A549 (cell line): ENCODE data around the gene GCK. TPM values are rescaled to one million over a fixed set of nuclear protein-coding genes. Genes with fewer than 3 reads are reported as not detected.

Experiments
- ATAC-seq, 2 experiments: fragments of 200-7000 bp in 1 of 2; fragments of >200 bp in 1 of 2; cut with Nextera tagmentation in 1 of 2; cut with Tn5 transposase in 1 of 2; 3 replicates each; pipeline versions ENCODE4 v1.8.0 to v1.9.1; 2018 to 2020; ENCODE audit warnings: mild to moderate bottlenecking in 1 of 2, moderate library complexity in 1 of 2
- CTCF ChIA-PET: fragments of 300-600 bp; sonication (Branson Sonifier 250); formaldehyde crosslinking; extraction: SDS; loops from one replicate; lab custom pipeline; 2021; ENCODE audit warnings: antibody characterized with exemption, inconsistent platforms; lab: Yijun Ruan, JAX
- POLR2A ChIA-PET: fragments of 350-600 bp; formaldehyde crosslinking; extraction: SDS; loops from one replicate; lab custom pipeline; 2021; ENCODE audit warnings: antibody characterized with exemption, inconsistent platforms; lab: Yijun Ruan, JAX
- DNase-seq, 2 experiments: peaks; one replicate each; pipeline versions ENCODE4 v3.0.0 to v3.0.0-alpha.2; 2011 to 2016; ENCODE audit warnings: low read depth in 1 of 2, low spot score in 1 of 2
- FAIRE-seq: peaks from 2 replicates; lab custom pipeline; 2011; peaks lifted over from hg19 to GRCh38; lab: Jason Lieb, UNC
- H3K27ac ChIP-seq, 2 experiments: fragments of >200 bp; sonication (Bioruptor Twin); formaldehyde crosslinking; 3 replicates each; pipeline ENCODE4 v1.5.1; 2016 to 2017
- H3K4me1 ChIP-seq: fragments of >200 bp; sonication (Bioruptor Twin); formaldehyde crosslinking; 3 replicates; pipeline ENCODE4 v1.6.1; 2016
- H3K4me2 ChIP-seq: fragments of >200 bp; sonication (Bioruptor Twin); formaldehyde crosslinking; 3 replicates; pipeline ENCODE4 v1.6.1; 2016
- H3K4me3 ChIP-seq: fragments of >200 bp; sonication (Bioruptor Twin); formaldehyde crosslinking; 3 replicates; pipeline ENCODE4 v1.5.1; 2016
- H3K9me3 ChIP-seq: fragments of >200 bp; sonication (Bioruptor Twin); formaldehyde crosslinking; 3 replicates; pipeline ENCODE4 v1.6.1; 2016
- CBX2 ChIP-seq: fragments of 200-600 bp; sonication (generic); IDR thresholded peaks from 2 replicates; pipeline ENCODE4 v1.6.1; 2016; ENCODE audit warnings: low read depth, mild to moderate bottlenecking, borderline replicate concordance
- EHF ChIP-seq: fragments of 250-450 bp; sonication (Bioruptor Pico); IDR thresholded peaks from 2 replicates; pipeline ENCODE4 v1.5.0; 2020; ENCODE audit warnings: mild to moderate bottlenecking
- EP300 ChIP-seq, 2 experiments: fragments of >200 bp; sonication (Bioruptor Twin); formaldehyde crosslinking; IDR thresholded peaks; 2 replicates in 1 of 2; 3 replicates in 1 of 2; pipeline ENCODE4 v1.6.1; 2016 to 2017
- GATA3 ChIP-seq: IDR thresholded peaks from 2 replicates; pipeline ENCODE4 v1.6.1; 2012; ENCODE audit warnings: borderline replicate concordance
- HOXB5 ChIP-seq: fragments of 250-450 bp; sonication (Bioruptor Pico); IDR thresholded peaks from 2 replicates; pipeline ENCODE4 v1.5.0; 2020; ENCODE audit warnings: mild to moderate bottlenecking, moderate library complexity
- JUN ChIP-seq, 2 experiments: fragments of >200 bp; sonication (Bioruptor Twin); formaldehyde crosslinking; IDR thresholded peaks; 2 replicates in 1 of 2; 3 replicates in 1 of 2; pipeline ENCODE4 v1.6.1; 2016 to 2017
- NFE2L2 ChIP-seq: fragments of 150-350 bp; conservative IDR thresholded peaks from 2 replicates; pipeline ENCODE4 v1.6.1; 2014; ENCODE audit warnings: low read length
- POLR2AphosphoS2 ChIP-seq: conservative IDR thresholded peaks from 2 replicates; pipeline ENCODE4 v1.6.1; 2012; ENCODE audit warnings: low read length, improper control_type of control experiment, inconsistent platforms
- SREBF2 ChIP-seq: fragments of 450-650 bp; IDR thresholded peaks from 2 replicates; pipeline ENCODE4 v1.6.1; 2014; ENCODE audit warnings: mild to moderate bottlenecking, moderate library complexity
- TFCP2L1 ChIP-seq: fragments of 250-450 bp; sonication (Bioruptor Pico); IDR thresholded peaks from 2 replicates; pipeline ENCODE4 v1.5.0; 2021; ENCODE audit warnings: mild to moderate bottlenecking
- ZNF302 ChIP-seq: fragments of 250-450 bp; sonication (Bioruptor Pico); IDR thresholded peaks from 2 replicates; pipeline ENCODE4 v1.9.0; 2021; ENCODE audit warnings: inconsistent platforms, mild to moderate bottlenecking, moderate library complexity
- ZSCAN20 ChIP-seq: fragments of 250-450 bp; sonication (Bioruptor Pico); IDR thresholded peaks from 2 replicates; pipeline ENCODE4 v1.8.0; 2022; ENCODE audit warnings: mild to moderate bottlenecking, moderate library complexity
- WGBS: methylation state at CpG from one replicate; pipeline ENCODE4 v1.1.6; 2017; ENCODE audit errors: missing lambda C conversion rate; 5-methylcytosine and 5-hydroxymethylcytosine counted together
- polyA plus RNA-seq, 4 experiments: library from polyadenylated mRNA; depleted of rRNA in 3 of 4; stranded (reverse); fragments of >200 nt; fragmentation: RNase III in 1 of 4; extraction: RNeasy Plus Mini Kit Qiagen cat#74134 plus additional on column Dnase treatment in 1 of 4; gene quantifications; 2 replicates in 3 of 4; 3 replicates in 1 of 4; pipeline ENCODE4 v1.2.3, GENCODE V29; 2011 to 2017
- TF ChIP-seq, protein P1 (sequence below): fragments of 200-600 bp; sonication (generic); IDR thresholded peaks from 2 replicates; pipeline ENCODE4 v1.6.1; 2016; ENCODE audit warnings: antibody characterized with exemption, mild to moderate bottlenecking, moderate library complexity
- TF ChIP-seq, protein P2 (sequence below): fragments of 250-450 bp; sonication (Bioruptor Pico); IDR thresholded peaks from 2 replicates; pipeline ENCODE4 v1.5.0; 2020; ENCODE audit warnings: low read depth, mild to moderate bottlenecking, moderate library complexity
- TF ChIP-seq, protein P3 (sequence below): fragments of 150-350 bp; IDR thresholded peaks from 2 replicates; pipeline ENCODE4 v1.6.1; 2014; ENCODE audit warnings: low read depth, mild to moderate bottlenecking, low read length
- TF ChIP-seq, protein P4 (sequence below): IDR thresholded peaks from 2 replicates; pipeline ENCODE4 v1.6.1; 2012; ENCODE audit warnings: low read depth, borderline replicate concordance
- TF ChIP-seq, protein P5 (sequence below): fragments of 450-650 bp; IDR thresholded peaks from 2 replicates; pipeline ENCODE4 v1.6.1; 2014; ENCODE audit warnings: antibody characterized with exemption

Gene GCK
- polyA plus RNA-seq, 2 of the 4 experiments (the other 2 are of a cell fraction): 0.12 TPM; not detected in 1

DNA sequence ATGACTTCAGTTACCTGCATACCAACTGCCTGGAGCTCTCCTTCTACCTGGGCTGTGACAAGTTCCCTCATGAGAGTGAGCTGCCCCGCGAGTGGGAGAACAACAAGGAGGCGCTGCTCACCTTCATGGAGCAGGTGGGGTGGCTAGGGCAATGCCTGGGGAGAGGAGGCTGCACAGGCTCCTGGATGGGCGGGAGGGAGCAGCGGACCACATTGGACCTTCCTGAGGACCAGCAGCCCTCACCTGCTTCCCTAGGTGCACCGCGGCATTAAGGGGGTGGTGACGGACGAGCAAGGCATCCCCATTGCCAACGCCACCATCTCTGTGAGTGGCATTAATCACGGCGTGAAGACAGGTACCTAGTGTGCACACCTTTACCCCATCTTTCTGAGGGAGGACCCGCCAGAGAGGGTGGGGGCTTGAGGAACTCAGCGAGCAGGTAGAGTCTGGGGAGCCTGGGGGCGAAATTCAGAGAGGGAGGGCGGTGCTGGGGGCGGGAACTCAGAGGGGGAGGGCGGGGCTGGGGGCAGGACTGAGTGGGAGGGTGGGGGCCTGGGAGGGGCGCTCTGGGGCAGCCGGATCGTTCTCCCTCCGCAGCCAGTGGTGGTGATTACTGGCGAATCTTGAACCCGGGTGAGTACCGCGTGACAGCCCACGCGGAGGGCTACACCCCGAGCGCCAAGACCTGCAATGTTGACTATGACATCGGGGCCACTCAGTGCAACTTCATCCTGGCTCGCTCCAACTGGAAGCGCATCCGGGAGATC, 76.1 kb downstream of the GCK start:
- POLR2A ChIA-PET: no interaction called here
- ATAC-seq: peak in 1 of 2 experiments; percentile 4; a peak in 2 of 6 replicates
- FAIRE-seq: no peak
- H3K4me3 ChIP-seq: no peak overlapping the region
- no peak overlapping the region for H3K27ac ChIP-seq
- WGBS: 81% methylated on average over 28 of the region's 34 CpGs
- H3K4me2 ChIP-seq: peak overlapping the region; percentile 44
- DNase-seq: no peak
- TF ChIP-seq, protein P1, sequence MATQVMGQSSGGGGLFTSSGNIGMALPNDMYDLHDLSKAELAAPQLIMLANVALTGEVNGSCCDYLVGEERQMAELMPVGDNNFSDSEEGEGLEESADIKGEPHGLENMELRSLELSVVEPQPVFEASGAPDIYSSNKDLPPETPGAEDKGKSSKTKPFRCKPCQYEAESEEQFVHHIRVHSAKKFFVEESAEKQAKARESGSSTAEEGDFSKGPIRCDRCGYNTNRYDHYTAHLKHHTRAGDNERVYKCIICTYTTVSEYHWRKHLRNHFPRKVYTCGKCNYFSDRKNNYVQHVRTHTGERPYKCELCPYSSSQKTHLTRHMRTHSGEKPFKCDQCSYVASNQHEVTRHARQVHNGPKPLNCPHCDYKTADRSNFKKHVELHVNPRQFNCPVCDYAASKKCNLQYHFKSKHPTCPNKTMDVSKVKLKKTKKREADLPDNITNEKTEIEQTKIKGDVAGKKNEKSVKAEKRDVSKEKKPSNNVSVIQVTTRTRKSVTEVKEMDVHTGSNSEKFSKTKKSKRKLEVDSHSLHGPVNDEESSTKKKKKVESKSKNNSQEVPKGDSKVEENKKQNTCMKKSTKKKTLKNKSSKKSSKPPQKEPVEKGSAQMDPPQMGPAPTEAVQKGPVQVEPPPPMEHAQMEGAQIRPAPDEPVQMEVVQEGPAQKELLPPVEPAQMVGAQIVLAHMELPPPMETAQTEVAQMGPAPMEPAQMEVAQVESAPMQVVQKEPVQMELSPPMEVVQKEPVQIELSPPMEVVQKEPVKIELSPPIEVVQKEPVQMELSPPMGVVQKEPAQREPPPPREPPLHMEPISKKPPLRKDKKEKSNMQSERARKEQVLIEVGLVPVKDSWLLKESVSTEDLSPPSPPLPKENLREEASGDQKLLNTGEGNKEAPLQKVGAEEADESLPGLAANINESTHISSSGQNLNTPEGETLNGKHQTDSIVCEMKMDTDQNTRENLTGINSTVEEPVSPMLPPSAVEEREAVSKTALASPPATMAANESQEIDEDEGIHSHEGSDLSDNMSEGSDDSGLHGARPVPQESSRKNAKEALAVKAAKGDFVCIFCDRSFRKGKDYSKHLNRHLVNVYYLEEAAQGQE: no peak
- TF ChIP-seq, protein P2, sequence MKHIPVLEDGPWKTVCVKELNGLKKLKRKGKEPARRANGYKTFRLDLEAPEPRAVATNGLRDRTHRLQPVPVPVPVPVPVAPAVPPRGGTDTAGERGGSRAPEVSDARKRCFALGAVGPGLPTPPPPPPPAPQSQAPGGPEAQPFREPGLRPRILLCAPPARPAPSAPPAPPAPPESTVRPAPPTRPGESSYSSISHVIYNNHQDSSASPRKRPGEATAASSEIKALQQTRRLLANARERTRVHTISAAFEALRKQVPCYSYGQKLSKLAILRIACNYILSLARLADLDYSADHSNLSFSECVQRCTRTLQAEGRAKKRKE (CRISPR knock-in tag): no peak
- TF ChIP-seq EHF (no peak), JUN (IDR thresholded peaks at IDR 0.05) (no peak), CBX2 (no peak), ZNF302 (CRISPR knock-in tag) (no peak), EP300 (IDR thresholded peaks at IDR 0.05) (no peak), ZSCAN20 (no peak), HOXB5 (CRISPR knock-in tag) (no peak), GATA3 (no peak), POLR2AphosphoS2 (no peak), SREBF2 (no peak), NFE2L2 (no peak), TFCP2L1 (CRISPR knock-in tag) (no peak)
- TF ChIP-seq, protein P3, sequence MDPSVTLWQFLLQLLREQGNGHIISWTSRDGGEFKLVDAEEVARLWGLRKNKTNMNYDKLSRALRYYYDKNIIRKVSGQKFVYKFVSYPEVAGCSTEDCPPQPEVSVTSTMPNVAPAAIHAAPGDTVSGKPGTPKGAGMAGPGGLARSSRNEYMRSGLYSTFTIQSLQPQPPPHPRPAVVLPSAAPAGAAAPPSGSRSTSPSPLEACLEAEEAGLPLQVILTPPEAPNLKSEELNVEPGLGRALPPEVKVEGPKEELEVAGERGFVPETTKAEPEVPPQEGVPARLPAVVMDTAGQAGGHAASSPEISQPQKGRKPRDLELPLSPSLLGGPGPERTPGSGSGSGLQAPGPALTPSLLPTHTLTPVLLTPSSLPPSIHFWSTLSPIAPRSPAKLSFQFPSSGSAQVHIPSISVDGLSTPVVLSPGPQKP: no peak
- TF ChIP-seq, protein P4, sequence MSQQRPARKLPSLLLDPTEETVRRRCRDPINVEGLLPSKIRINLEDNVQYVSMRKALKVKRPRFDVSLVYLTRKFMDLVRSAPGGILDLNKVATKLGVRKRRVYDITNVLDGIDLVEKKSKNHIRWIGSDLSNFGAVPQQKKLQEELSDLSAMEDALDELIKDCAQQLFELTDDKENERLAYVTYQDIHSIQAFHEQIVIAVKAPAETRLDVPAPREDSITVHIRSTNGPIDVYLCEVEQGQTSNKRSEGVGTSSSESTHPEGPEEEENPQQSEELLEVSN: no peak
- TF ChIP-seq, protein P5, sequence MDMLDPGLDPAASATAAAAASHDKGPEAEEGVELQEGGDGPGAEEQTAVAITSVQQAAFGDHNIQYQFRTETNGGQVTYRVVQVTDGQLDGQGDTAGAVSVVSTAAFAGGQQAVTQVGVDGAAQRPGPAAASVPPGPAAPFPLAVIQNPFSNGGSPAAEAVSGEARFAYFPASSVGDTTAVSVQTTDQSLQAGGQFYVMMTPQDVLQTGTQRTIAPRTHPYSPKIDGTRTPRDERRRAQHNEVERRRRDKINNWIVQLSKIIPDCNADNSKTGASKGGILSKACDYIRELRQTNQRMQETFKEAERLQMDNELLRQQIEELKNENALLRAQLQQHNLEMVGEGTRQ: no peak
- CTCF ChIA-PET: interaction anchor here (0.8 to 1.1 kb wide), 2 partner anchors 11 to 18 kb away, joined by 3 to 4 read pairs; no protein-coding TSS in a partner anchor
- H3K4me1 ChIP-seq: peaks cover 4% of the 10 kb centered on the region; the same call in 1 of the 3 replicates
- no peaks in the 10 kb centered on the region for H3K9me3 ChIP-seq
